Ovary (tissue), 9 donors: Measurements from ENCODE around the gene ACTL9. TPM values are rescaled to one million over a fixed set of nuclear protein-coding genes. Genes with fewer than 3 reads are reported as not detected.

Source experiments
- DNase-seq, 5 donors: peaks; one replicate each; pipeline ENCODE4 v3.0.0-alpha.2; 2019 to 2020
- H3K27ac ChIP-seq, 2 donors: fragments of 200-600 bp; one replicate each; pipeline versions ENCODE4 v1.5.1 to v1.8.0; 2019 to 2022
- H3K27me3 ChIP-seq: fragments of 200-600 bp; one replicate; pipeline ENCODE4 v1.8.0; 2022
- H3K36me3 ChIP-seq: fragments of 200-600 bp; sonication (generic); one replicate; pipeline ENCODE4 v1.5.1; 2019
- H3K4me1 ChIP-seq: one replicate; pipeline ENCODE4 v1.8.1; 2013; ENCODE audit warnings: mild to moderate bottlenecking, moderate library complexity; ENCODE audit not compliant: insufficient read depth
- H3K4me3 ChIP-seq: fragments of 200-600 bp; sonication (generic); one replicate; pipeline ENCODE4 v1.5.1; 2017
- H3K9me3 ChIP-seq, 2 donors: fragments of 200-600 bp in 1 of 2; sonication (generic) in 1 of 2; one replicate each; pipeline versions ENCODE4 v1.5.1 to v1.8.1; 2013 to 2019; ENCODE audit warnings: mild to moderate bottlenecking in 1 of 2, moderate library complexity in 1 of 2
- CTCF ChIP-seq, 3 donors: fragments of 450-650 bp in 2 of 3; fragments of 200-600 bp in 1 of 3; IDR thresholded peaks; one replicate each; pipeline versions ENCODE4 v1.5.1 to v1.8.0; 2016 to 2022; ENCODE audit warnings: antibody characterized with exemption in 3 of 3, mild to moderate bottlenecking in 1 of 3
- EP300 ChIP-seq: sonication (generic); formaldehyde crosslinking; IDR thresholded peaks from one replicate; pipeline ENCODE4 v1.6.1; 2017; ENCODE audit warnings: antibody characterized with exemption
- POLR2A ChIP-seq: fragments of 450-650 bp; IDR thresholded peaks from one replicate; pipeline ENCODE4 v1.6.1; 2017; ENCODE audit warnings: antibody characterized with exemption, mild to moderate bottlenecking, moderate library complexity
- WGBS, 3 donors: extraction: QIAGEN DNeasy Blood & Tissue Kit in 1 of 3; methylation state at CpG; one replicate each; pipeline versions ENCODE4 v1.1.5 to v1.1.7; 2013 to 2017; 5-methylcytosine and 5-hydroxymethylcytosine counted together
- intact Hi-C, 4 donors: fragments of 100-400 bp; cut with DNase I; formaldehyde crosslinking; loops; one replicate each; pipeline versions ENCODE4 v1.11.0 to v1.15.1; 2022 to 2023
- polyA plus RNA-seq, 2 donors: library from polyadenylated mRNA; stranded (reverse); fragments of 200-250 nt in 1 of 2; fragments of 350-450 nt in 1 of 2; fragmentation: Illumina TruSeq in 1 of 2; extraction: RNeasy Lipid Tissue Mini Kit (QIAGEN cat#74804) in 1 of 2; gene quantifications; one replicate each; pipeline ENCODE4 v1.2.3, GENCODE V29; 2013 to 2014
- total RNA-seq, 7 donors: library from RNA; depleted of rRNA in 2 of 7; stranded (reverse); fragments of >200 nt in 2 of 7; fragmentation: NEBNext Ultra II Directional in 3 of 7; extraction: Animal tissue kit (Norgen Biotek cat#: 25700) in 3 of 7; gene quantifications; one replicate each; pipeline versions ENCODE4 v1.1.0 to v1.2.4, GENCODE V29; 2016 to 2023
- donor health status: DM: no; HTN: no; CAD: no; lungs with moderate emphysema.
- donor health status: DM: no; HTN: no; CAD: no.
- donor health status: Bipolar disorder and iron deficiency.
- donor health status: DM: yes; HTN: yes; CAD: no.
- donor health status: DM: no; HTN: no; CAD: no.
- donor health status: DM: yes; HTN: yes; CAD: no.

Gene ACTL9
- total and polyA plus RNA-seq, 9 donors = not detected

DNA sequence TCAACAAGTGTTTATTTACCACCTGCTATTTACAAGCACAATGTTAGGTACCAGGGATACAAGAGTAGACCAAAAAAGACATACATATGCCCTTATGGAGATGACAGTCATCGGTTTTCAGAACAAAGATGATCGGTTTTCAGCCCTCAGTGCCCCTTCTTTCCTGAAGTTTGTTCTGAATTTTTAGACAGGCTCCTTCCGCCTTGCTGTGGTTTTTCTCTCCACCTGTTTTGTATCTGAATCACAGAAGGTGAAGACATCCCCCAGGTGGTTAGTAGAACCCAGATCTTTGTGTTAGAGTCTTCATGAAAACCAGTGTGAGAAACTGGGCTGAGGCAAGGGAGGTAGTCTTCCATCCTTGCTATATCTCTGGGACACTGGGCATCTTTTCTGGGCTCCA, 23.5 kb downstream of the ACTL9 start:
- Histone ChIP-seq H3K9me3 (no peaks in the 10 kb centered on the region), H3K4me1 (no peaks in the 10 kb centered on the region), H3K36me3 (no peaks in the 10 kb centered on the region), H3K27ac (no peak overlapping the region), H3K27me3 (no peaks in the 10 kb centered on the region), H3K4me3 (no peak overlapping the region)
- intact Hi-C loops = no loop called here
- TF ChIP-seq POLR2A (no peak), EP300 (no peak), CTCF (IDR thresholded peaks at IDR 0.05) (no peak)
- 72 to 82% (median 82%) methylated on average over 3 of the region's 3 CpGs for WGBS, 3 donors
- DNase-seq = no peak

- H3K27ac ChIP-seq = no peak overlapping the region
- intact Hi-C loops = no loop called here
- H3K9me3 ChIP-seq = no peaks in the 10 kb centered on the region
- 62 to 83% (median 70%) methylated on average over 6 of the region's 6 CpGs for WGBS, 3 donors
- TF ChIP-seq POLR2A = no peak
- no peaks in the 10 kb centered on the region for H3K27me3 ChIP-seq
- H3K36me3 ChIP-seq = no peaks in the 10 kb centered on the region
- no peak overlapping the region for H3K4me3 ChIP-seq
- DNase-seq = no peak
- no peaks in the 10 kb centered on the region for H3K4me1 ChIP-seq
Observed at GRCh38 chr19:8673276-8673891, 25.2 kb downstream of the ACTL9 start.

- Histone ChIP-seq H3K4me3 (no peak overlapping the region), H3K9me3 (no peaks in the 10 kb centered on the region), H3K27me3 (no peaks in the 10 kb centered on the region), H3K36me3 (no peaks in the 10 kb centered on the region), H3K4me1 (no peaks in the 10 kb centered on the region), H3K27ac (no peak overlapping the region)
- TF ChIP-seq POLR2A (no peak), EP300 (no peak), CTCF (IDR thresholded peaks at IDR 0.05) (no peak)
- 76 to 80% (median 80%) methylated on average over 9 of the region's 9 CpGs for WGBS, 3 donors
- intact Hi-C loops = no loop called here
- no peak for DNase-seq
Observed at GRCh38 chr19:8666814-8667405, 31.7 kb downstream of the ACTL9 start.

DNA sequence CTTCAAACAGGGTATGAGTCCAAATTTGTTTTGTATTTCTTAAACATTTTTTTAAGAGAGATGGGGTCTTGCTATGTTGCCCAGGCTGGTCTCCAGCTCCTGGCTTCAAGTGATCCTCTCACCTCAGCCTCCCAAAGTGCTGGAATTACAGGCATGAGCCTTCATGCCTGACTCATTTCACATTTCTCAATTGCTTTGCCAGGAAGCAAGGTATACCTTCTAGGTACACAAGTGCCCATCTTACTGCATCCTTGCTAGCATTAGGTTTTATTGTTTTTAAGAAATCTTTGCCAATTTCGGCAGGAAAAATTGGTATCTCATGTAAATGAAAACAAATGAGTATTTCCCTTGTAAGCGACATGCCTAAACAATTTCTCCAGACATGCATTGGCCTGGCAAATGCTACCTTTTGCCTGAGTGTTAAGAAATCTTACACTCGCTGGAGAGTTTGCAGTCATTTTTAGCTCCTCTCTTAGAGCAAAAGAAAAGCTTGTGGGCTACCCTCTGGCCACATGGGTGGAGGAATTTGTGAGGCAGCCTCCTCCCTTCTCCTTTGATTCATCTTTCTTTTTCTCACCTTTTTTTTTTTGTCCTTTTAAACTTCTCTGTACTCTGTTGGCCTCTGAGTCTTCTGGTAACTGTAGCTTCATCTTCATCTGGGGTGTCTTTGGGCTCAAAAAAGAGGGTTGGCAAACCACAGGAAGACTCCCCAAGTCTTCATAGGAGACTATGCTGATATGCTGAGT, 33.0 kb downstream of the ACTL9 start:
- Histone ChIP-seq H3K36me3 (no peaks in the 10 kb centered on the region), H3K4me3 (no peak overlapping the region), H3K9me3 (no peaks in the 10 kb centered on the region), H3K27ac (no peak overlapping the region), H3K4me1 (no peaks in the 10 kb centered on the region), H3K27me3 (no peaks in the 10 kb centered on the region)
- TF ChIP-seq CTCF (IDR thresholded peaks at IDR 0.05) (no peak), POLR2A (no peak), EP300 (no peak)
- 57 to 78% (median 73%) methylated on average over 3 of the region's 3 CpGs for WGBS, 3 donors
- DNase-seq = no peak
- intact Hi-C loops = no loop called here

DNA sequence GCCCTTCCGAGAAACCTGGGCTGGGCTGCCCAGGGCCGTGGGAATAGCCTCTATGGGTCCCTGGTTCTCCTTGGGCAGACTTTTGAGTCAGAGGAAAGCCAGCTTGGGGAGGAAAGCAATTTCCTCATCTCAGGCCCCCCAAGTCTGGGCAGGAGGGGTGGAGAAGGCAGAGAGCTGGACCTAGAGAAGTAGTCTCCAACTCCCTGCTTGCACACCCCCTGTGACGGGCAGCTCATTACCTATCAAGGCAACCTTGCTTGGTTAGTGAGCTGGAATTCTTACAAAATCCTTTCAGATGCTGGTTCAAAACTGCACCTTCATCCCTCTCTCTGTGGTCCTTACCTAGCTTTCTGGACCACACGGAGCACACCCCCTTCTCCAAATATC, 33.9 kb downstream of the ACTL9 start:
- H3K27me3 ChIP-seq = no peaks in the 10 kb centered on the region
- WGBS, 3 donors = 57 to 78% (median 66%) methylated on average over 4 of the region's 4 CpGs
- no peak overlapping the region for H3K4me3 ChIP-seq
- no peaks in the 10 kb centered on the region for H3K4me1 ChIP-seq
- intact Hi-C loops = no loop called here
- no peak for DNase-seq
- H3K9me3 ChIP-seq = no peaks in the 10 kb centered on the region
- no peak for TF ChIP-seq EP300
- no peak for TF ChIP-seq POLR2A
- TF ChIP-seq CTCF (IDR thresholded peaks at IDR 0.05) = no peak
- no peak overlapping the region for H3K27ac ChIP-seq
- H3K36me3 ChIP-seq = no peaks in the 10 kb centered on the region
